ENCODE data around the gene RBM47. TPM values are rescaled to one million over a fixed set of nuclear protein-coding genes. Genes with fewer than 3 reads are reported as not detected.
A peak's percentile ranks its signal among the peaks of the same experiment; 100 is the strongest.

RBM47 gene
- polyA plus RNA-seq (ENCODE audit: low read depth in 6 of 6): 1 to 10 TPM in 5 of 6 donors, not detected in 1; 1.3 to 1.9 (median 1.4) TPM

DNA sequence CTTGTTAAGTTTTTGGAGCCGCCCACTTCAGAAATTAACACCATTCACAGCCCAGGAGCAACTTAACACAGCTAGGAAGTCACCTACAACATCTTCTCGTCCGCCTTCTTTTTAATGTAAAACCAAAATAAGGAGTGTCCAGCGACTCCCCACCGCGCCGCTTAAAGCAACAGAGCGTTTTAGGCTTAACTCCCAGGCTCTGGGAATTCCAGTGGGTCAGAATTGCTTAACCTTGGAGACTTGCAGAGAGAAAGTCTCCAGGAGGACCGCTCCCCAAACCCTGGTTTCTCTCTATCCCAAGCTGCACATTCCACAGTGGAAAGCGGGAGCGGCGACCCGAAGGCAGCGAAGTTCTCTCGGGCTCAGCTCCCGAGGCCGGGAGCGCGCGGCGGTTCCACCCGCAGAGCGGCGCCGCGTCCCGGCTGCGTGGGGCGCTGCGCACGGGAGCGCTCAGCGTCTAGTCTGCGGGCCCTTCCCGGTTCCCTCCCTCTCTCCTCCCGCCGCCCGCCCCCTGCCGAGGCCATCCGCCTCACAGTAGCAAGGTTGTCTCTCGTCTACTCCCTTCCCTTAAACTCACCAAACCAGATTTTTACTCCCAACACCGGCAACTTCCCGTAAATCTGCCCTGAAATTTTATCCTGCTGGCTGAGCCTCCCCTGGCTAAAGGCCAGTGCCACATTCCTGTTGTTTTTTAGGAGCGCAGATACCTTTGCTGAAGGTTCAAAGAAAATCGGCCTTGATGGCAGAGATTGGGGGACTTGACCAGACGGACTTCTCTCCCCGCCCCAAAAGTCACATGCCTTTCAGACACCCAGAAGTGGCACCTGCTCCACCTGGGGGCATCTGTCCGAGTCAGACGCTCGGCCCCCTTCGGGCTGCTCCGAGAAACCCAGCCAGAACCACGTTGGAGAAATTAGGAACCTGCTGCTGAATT, at the start of gene RBM47:
TSS of gene RBM47 (minus strand) at position 464 of the 934 bp plus-strand sequence. CDS start 190,971 bp downstream, outside the sequence.
- Mint-ChIP-seq H3K4me1 (peaks cover 16 to 20% (median 19%) of the 10 kb centered on the region in 3 donors), H3K36me3 (peaks cover 0 to 7% of the 10 kb centered on the region in 2 donors), H3K9me3 (no peaks in the 10 kb centered on the region), H3K27me3 (peaks cover 10 to 17% (median 14%) of the 10 kb centered on the region in 3 donors), H3K27ac (peak within 1 kb of the TSS; percentile 2 to 91 (median 50)), H3K4me3 (peak within 1 kb of the TSS; percentile 72 to 98 (median 94))
- DNase-seq: peak; percentile 5
- ATAC-seq (ENCODE audit: low read depth in 2 of 2): peak; percentile 59 to 63

DNA sequence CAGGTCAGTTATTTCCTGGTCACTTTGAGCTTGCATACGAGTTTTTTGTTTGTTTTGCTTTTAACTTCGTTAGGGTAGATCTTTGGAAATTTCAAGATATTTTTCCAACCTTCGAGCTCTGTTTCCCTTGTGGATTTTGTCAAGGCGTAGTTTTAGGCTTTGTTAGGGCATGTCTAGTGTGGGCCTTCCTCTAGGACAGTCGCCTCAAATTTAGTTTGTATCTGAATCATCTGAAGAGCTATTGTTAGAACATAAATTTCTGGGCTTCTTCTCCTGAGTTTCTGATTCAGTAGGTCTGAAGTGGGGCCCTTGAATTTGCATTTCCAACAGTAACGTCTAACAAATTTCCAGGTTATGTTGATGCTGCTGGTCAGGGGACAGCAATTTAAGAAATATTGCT, 48.8 kb upstream of the RBM47 start:
- Mint-ChIP-seq H3K4me3 (no peak overlapping the region), H3K4me1 (no peaks in the 10 kb centered on the region), H3K9me3 (peaks cover 0 to 2% (median 0%) of the 10 kb centered on the region in 7 donors), H3K36me3 (no peaks in the 10 kb centered on the region), H3K27ac (no peak overlapping the region), H3K27me3 (no peaks in the 10 kb centered on the region)
- DNase-seq: no peak
- ATAC-seq (ENCODE audit: low read depth in 2 of 2): no peak

- DNase-seq (no peak), ATAC-seq (ENCODE audit: low read depth in 2 of 2) (no peak)
- Mint-ChIP-seq H3K4me3 (no peak overlapping the region), H3K27ac (no peak overlapping the region), H3K27me3 (no peaks in the 10 kb centered on the region), H3K36me3 (no peaks in the 10 kb centered on the region), H3K4me1 (no peaks in the 10 kb centered on the region), H3K9me3 (no peaks in the 10 kb centered on the region)
Measured at GRCh38 chr4:40675166-40675565, 45.5 kb upstream of the RBM47 start.

DNA sequence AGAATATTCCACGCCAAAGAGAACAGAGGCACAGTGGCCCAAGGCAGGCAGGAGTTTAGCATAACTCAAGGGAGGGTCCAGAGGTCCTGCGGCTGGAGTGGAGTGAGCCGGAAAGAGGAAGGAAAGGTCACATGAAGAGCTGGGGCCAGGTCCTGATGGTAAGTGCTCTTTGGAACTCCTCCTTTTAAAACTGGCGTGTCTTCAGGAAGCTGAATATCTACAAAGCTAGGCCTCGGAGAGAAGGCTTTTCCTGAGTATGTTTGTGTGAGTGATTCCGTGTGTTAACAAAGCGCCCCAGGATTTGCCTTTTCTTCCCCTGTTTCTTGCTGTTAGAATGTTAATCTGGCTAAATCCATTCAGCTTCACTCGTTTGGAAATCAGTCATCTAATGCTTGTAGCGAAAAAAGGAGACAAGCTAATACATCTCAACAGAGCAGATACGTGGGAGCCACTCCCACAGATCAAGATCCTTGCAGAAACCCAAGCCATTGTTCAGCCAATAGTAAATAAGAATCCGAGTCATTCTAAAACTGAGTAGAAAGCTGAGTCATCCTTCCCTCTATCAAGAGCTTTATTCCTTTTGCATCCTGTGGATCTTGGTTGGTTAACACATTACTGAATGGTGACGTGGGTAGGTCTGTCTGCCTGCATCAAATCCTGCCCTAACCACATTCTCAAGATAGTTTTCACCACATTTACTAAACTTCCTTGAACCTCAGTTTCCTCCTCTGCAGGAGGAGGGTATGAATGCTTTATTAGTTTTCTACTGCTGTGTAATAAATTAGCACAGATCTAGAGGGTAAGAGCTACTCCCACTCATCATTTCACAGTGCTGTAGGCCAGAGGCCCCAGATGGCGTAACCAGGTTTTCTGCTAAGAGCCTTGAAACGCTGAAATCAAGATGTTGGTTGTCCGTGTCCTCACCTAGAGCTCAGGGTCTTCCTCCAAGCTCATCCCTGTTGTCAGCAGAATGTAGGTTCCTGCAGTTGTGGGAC, 43.2 kb upstream of the RBM47 start:
- H3K27ac Mint-ChIP-seq: no peak overlapping the region
- H3K27me3 Mint-ChIP-seq: no peaks in the 10 kb centered on the region
- no peak overlapping the region for H3K4me3 Mint-ChIP-seq
- no peaks in the 10 kb centered on the region for H3K4me1 Mint-ChIP-seq
- H3K9me3 Mint-ChIP-seq: no peaks in the 10 kb centered on the region
- ATAC-seq (ENCODE audit: low read depth in 2 of 2) (no peak), DNase-seq (no peak)
- H3K36me3 Mint-ChIP-seq: no peaks in the 10 kb centered on the region

DNA sequence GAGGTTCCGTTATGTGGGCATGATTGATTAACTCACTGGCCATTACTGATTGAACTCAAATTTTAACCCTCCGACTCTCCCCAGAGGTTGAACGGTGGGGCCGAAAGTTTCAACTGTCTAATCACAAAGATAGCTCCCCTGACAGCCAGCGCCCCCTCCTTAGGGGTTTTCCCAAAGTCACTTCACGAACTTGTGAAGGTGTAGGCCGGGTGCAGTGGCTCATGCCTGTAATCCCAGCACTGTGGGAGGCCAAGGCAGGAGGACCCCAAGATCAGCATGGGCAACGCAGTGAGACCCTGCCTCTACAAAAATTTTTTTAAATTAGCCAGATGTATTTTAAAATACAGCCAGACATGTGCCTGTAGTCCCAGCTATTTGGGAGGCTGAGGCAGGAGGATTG, 39.8 kb upstream of the RBM47 start:
- Mint-ChIP-seq H3K27ac (no peak overlapping the region), H3K4me1 (no peaks in the 10 kb centered on the region), H3K4me3 (no peak overlapping the region), H3K36me3 (no peaks in the 10 kb centered on the region), H3K9me3 (no peaks in the 10 kb centered on the region), H3K27me3 (no peaks in the 10 kb centered on the region)
- ATAC-seq (ENCODE audit: low read depth in 2 of 2): no peak
- no peak for DNase-seq

GRCh38 chr4:40665842-40666241, 36.2 kb upstream of the RBM47 start:
- no peaks in the 10 kb centered on the region for H3K36me3 Mint-ChIP-seq
- H3K4me1 Mint-ChIP-seq: no peaks in the 10 kb centered on the region
- H3K9me3 Mint-ChIP-seq: no peaks in the 10 kb centered on the region
- ATAC-seq (ENCODE audit: low read depth in 2 of 2): no peak
- peak overlapping the region in 1 of 6 donors; percentile 28 for H3K27ac Mint-ChIP-seq
- H3K27me3 Mint-ChIP-seq: no peaks in the 10 kb centered on the region
- no peak for DNase-seq
- no peak overlapping the region for H3K4me3 Mint-ChIP-seq

DNA sequence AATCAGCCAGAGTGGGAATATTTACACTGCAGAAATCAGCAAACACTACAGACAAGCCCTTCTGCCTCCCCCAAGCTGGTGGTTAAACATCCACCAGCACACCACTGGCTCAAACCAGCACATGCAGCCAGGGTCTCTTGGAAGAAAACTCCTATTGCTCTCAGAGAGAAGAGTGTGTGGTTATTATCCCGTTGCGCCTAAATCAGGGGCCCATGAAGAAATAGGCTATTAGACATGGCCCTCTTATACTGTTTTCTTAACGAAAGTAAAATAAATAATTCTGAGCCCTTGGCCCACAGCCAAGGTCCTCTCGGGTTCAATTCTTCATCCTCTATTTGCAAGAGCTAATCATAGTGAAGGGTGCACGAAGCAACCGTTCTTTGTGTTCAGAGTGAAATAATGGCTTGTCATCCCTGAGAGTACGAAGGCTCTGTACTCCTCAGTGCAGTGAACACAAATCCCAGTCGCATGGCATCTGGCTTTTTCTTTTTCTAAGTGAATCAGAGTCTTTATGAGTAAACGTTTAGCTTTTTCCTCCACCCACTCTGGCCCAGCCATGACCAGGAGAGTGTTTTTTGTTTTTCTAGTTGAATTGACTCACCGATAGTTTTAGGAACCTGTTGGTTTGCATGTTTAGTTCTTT, 33.4 kb upstream of the RBM47 start:
- Mint-ChIP-seq H3K4me1 (no peaks in the 10 kb centered on the region), H3K27me3 (no peaks in the 10 kb centered on the region), H3K27ac (no peak overlapping the region), H3K36me3 (no peaks in the 10 kb centered on the region), H3K9me3 (no peaks in the 10 kb centered on the region), H3K4me3 (no peak overlapping the region)
- ATAC-seq (ENCODE audit: low read depth in 2 of 2) (no peak), DNase-seq (no peak)

DNA sequence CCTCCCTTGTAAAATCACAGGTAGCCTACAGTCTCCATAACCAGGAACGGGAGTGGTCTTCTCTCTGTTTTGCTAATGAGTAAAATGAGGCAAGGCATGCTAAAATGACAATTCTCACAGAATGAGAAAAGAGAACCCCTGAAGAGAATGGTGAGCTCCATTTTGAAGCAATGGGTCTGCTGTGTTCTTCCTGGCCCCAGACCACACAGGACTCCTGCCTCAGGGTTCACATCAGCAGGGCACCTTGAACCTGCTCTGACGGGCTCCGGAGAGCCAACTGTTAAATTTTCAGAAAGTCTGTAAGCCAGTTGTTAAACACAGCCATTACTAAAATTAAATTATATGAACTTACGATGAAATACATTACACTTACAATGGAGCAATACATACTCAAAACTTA, 32.1 kb upstream of the RBM47 start:
- Mint-ChIP-seq H3K4me1 (peaks cover 0 to 2% (median 0%) of the 10 kb centered on the region in 3 donors), H3K36me3 (no peaks in the 10 kb centered on the region), H3K4me3 (no peak overlapping the region), H3K27me3 (no peaks in the 10 kb centered on the region), H3K27ac (no peak overlapping the region), H3K9me3 (no peaks in the 10 kb centered on the region)
- ATAC-seq (ENCODE audit: low read depth in 2 of 2) (no peak), DNase-seq (no peak)

- H3K4me1 Mint-ChIP-seq: peaks cover 4 to 10% (median 8%) of the 10 kb centered on the region in 3 donors
- H3K27me3 Mint-ChIP-seq: no peaks in the 10 kb centered on the region
- DNase-seq (peak; percentile 19), ATAC-seq (ENCODE audit: low read depth in 2 of 2) (peak; percentile 89 to 92)
- no peaks in the 10 kb centered on the region for H3K9me3 Mint-ChIP-seq
- H3K36me3 Mint-ChIP-seq: no peaks in the 10 kb centered on the region
- peak overlapping the region in 3 of 6 donors; percentile 18 to 34 (median 32) for H3K27ac Mint-ChIP-seq
- H3K4me3 Mint-ChIP-seq: peak overlapping the region in 6 of 8 donors; percentile 29 to 76 (median 44)
Measured at GRCh38 chr4:40656201-40656863, 26.7 kb upstream of the RBM47 start.

GRCh38 chr4:40651280-40651679, 21.6 kb upstream of the RBM47 start:
- peaks cover 3 to 4% (median 4%) of the 10 kb centered on the region in 3 donors for H3K4me1 Mint-ChIP-seq
- DNase-seq: no peak
- ATAC-seq (ENCODE audit: low read depth in 2 of 2): no peak
- no peaks in the 10 kb centered on the region for H3K9me3 Mint-ChIP-seq
- H3K27me3 Mint-ChIP-seq: peaks cover 0 to 7% (median 0%) of the 10 kb centered on the region in 3 donors
- no peak overlapping the region for H3K4me3 Mint-ChIP-seq
- no peak overlapping the region for H3K27ac Mint-ChIP-seq
- no peaks in the 10 kb centered on the region for H3K36me3 Mint-ChIP-seq

DNA sequence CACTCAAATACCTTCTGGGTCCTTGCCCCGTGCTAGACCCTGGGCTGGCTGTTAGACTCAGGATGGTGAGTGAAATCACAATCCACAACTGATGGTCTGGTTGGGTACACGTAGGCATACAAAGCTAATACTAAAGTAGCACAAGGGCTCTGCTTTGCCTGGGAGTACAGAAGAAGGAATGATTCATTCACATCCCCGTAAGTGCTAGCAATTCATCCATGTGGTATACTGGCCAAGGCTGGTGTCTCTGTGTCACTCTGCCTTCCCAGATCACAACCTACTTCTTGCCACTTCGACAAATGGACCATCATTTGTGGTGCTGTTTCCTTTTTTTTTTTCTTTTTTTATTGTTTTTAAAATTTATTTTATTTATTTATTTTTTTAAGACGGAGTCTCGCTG, 19.7 kb upstream of the RBM47 start:
- Mint-ChIP-seq H3K4me1 (peaks cover 0 to 2% (median 0%) of the 10 kb centered on the region in 3 donors), H3K27me3 (peaks cover 0 to 7% (median 0%) of the 10 kb centered on the region in 3 donors), H3K27ac (no peak overlapping the region), H3K9me3 (no peaks in the 10 kb centered on the region), H3K4me3 (no peak overlapping the region), H3K36me3 (no peaks in the 10 kb centered on the region)
- DNase-seq (no peak), ATAC-seq (ENCODE audit: low read depth in 2 of 2) (no peak)

GRCh38 chr4:40648742-40649281, 19.1 kb upstream of the RBM47 start:
- Mint-ChIP-seq H3K36me3 (no peaks in the 10 kb centered on the region), H3K4me3 (no peak overlapping the region), H3K27ac (no peak overlapping the region), H3K27me3 (peaks cover 0 to 7% (median 0%) of the 10 kb centered on the region in 3 donors), H3K4me1 (no peaks in the 10 kb centered on the region), H3K9me3 (no peaks in the 10 kb centered on the region)
- ATAC-seq (ENCODE audit: low read depth in 2 of 2) (no peak), DNase-seq (no peak)

All from naive B cell (primary cell).